Mammary epithelial cell (primary cell): ENCODE data around the gene NFYB.

Experiments used
- EZH2 ChIP-seq: IDR thresholded peaks from 2 replicates; pipeline ENCODE4 v1.6.1; 2012; ENCODE audit warnings: low read length, inconsistent platforms, borderline replicate concordance
- TF ChIP-seq, protein P1 (sequence below), 2 donors: IDR thresholded peaks in 1 of 2; conservative IDR thresholded peaks in 1 of 2; 2 replicates each; pipeline ENCODE4 v1.5.1; 2011 to 2012; ENCODE audit warnings: inconsistent platforms in 2 of 2, low read length in 2 of 2, mild to moderate bottlenecking in 2 of 2, control low read depth in 1 of 2, low read depth in 1 of 2; ENCODE audit not compliant: insufficient read depth in 1 of 2; ENCODE audit errors: extremely low read depth in 1 of 2

DNA sequence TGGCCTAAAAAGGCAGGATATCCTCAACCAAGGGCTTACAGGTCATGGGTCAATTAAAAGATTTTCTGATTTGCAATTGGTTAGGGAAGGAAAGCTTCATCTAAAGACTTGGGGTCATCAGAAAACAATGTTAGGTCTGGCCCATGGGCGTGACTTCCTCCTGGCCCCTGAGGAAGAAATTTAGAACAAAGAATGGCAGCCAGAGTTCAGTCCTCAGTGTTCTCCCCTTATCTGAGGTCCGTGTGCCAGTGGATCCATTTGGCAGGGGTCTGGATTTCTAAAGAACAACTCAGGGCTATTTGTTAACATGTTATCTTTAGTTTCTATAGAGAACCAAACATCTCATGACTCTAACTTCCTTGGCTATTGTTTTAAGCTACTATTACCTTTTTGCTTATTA, 27.8 kb upstream of the NFYB start:
- TF ChIP-seq, protein P1, sequence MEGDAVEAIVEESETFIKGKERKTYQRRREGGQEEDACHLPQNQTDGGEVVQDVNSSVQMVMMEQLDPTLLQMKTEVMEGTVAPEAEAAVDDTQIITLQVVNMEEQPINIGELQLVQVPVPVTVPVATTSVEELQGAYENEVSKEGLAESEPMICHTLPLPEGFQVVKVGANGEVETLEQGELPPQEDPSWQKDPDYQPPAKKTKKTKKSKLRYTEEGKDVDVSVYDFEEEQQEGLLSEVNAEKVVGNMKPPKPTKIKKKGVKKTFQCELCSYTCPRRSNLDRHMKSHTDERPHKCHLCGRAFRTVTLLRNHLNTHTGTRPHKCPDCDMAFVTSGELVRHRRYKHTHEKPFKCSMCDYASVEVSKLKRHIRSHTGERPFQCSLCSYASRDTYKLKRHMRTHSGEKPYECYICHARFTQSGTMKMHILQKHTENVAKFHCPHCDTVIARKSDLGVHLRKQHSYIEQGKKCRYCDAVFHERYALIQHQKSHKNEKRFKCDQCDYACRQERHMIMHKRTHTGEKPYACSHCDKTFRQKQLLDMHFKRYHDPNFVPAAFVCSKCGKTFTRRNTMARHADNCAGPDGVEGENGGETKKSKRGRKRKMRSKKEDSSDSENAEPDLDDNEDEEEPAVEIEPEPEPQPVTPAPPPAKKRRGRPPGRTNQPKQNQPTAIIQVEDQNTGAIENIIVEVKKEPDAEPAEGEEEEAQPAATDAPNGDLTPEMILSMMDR (conservative IDR thresholded peaks at IDR 0.05 in 1 of 2, IDR thresholded peaks at IDR 0.05 in 1 of 2; ENCODE audit: extremely low read depth in 1 of 2, insufficient read depth in 1 of 2, low read depth in 1 of 2, low read length in 2 of 2): no peak
- no peak for TF ChIP-seq EZH2
